ENCODE measurements around the gene LHFPL4. TPM values are rescaled to one million over a fixed set of nuclear protein-coding genes. Genes with fewer than 3 reads are reported as not detected.

LHFPL4 gene
- total and polyA plus RNA-seq, 2 of the 4 experiments (the other 2 are of a cell fraction), result not detected

GRCh38 chr3:9534429-9534828 lies 19.2 kb downstream of the LHFPL4 start:
- H4K5ac ChIP-seq (ENCODE audit: low read depth, low read length), result no peak overlapping the region
- ChIA-PET CTCF (interaction anchor here (0.7 kb wide), 1 partner anchor 10 kb away, joined by 3 read pairs; no protein-coding TSS in a partner anchor), POLR2A (ENCODE audit: unreplicated experiment) (interaction anchor here (0.6 kb wide), 1 partner anchor 201 kb away, joined by 4 read pairs; no protein-coding TSS in a partner anchor)
- H3K79me1 ChIP-seq (ENCODE audit: low read depth in 1 of 2, low read length in 2 of 2), result no peaks in the 10 kb centered on the region
- H2BK120ac ChIP-seq (ENCODE audit: low read depth, low read length), result no peak overlapping the region
- in situ Hi-C loops (cut with MboI; ENCODE audit: low sequenced_read_pairs) (no loop called here), dilution Hi-C loops (cut with HindIII; ENCODE audit: low sequenced_read_pairs, unreplicated experiment) (no loop called here), intact Hi-C loops (cut with micrococcal nuclease) (no loop called here)
- H4K91ac ChIP-seq (ENCODE audit: insufficient read depth, low read depth, low read length), result no peak overlapping the region
- H2AFZ ChIP-seq (replicated peaks; ENCODE audit: low read length, poor library complexity), result no peak overlapping the region
- no peak overlapping the region for H3K56ac ChIP-seq (ENCODE audit: extremely low read depth, insufficient read depth, low read length)
- no peak overlapping the region for H3K23ac ChIP-seq (ENCODE audit: low read depth, low read length)
- H3K27ac ChIP-seq (ENCODE audit: insufficient read depth, low read length), result no peak overlapping the region
- no peak overlapping the region for H2AK5ac ChIP-seq (ENCODE audit: low read depth, low read length)
- H3K4me1 ChIP-seq (ENCODE audit: control insufficient read depth, insufficient read depth, low read length), result no peaks in the 10 kb centered on the region
- peaks cover 8% of the 10 kb centered on the region for H3K27me3 ChIP-seq (ENCODE audit: control insufficient read depth, insufficient read depth, low read length)
- H3K4me3 ChIP-seq (ENCODE audit: insufficient read depth, low read depth, low read length), result no peak overlapping the region
- no peak overlapping the region for H3K4me2 ChIP-seq (ENCODE audit: low read depth, low read length)
- no peak overlapping the region for H4K8ac ChIP-seq (ENCODE audit: low read depth in 2 of 2, low read length in 2 of 2)
- H3K4ac ChIP-seq (ENCODE audit: low read depth, low read length), result no peak overlapping the region
- no peak for TF ChIP-seq CHD1 (IDR thresholded peaks at IDR 0.05; ENCODE audit: low read depth, low read length)
- H3K9me1 ChIP-seq (ENCODE audit: insufficient read depth, low read length), result no peaks in the 10 kb centered on the region
- no peak overlapping the region for H2AK9ac ChIP-seq (replicated peaks; ENCODE audit: low read depth, low read length, poor library complexity)
- no peaks in the 10 kb centered on the region for H3K36me3 ChIP-seq (ENCODE audit: control insufficient read depth, insufficient read depth, low read length)
- no peaks in the 10 kb centered on the region for H3K9me3 ChIP-seq (ENCODE audit: control insufficient read depth, insufficient read depth, low read length)
- H2BK15ac ChIP-seq (ENCODE audit: low read depth, low read length), result no peak overlapping the region
- no peaks in the 10 kb centered on the region for H4K20me1 ChIP-seq (ENCODE audit: insufficient read depth, low read length)
- no peak overlapping the region for H3K14ac ChIP-seq (replicated peaks; ENCODE audit: low read depth, low read length)
- no TSS peak for BruUV-seq (replicated peaks)
- H2BK20ac ChIP-seq (ENCODE audit: low read depth, low read length), result no peak overlapping the region
- no CpG with 5 or more reads among the region's 3 CpGs for WGBS, 2 experiments (ENCODE audit: extremely low coverage in 2 of 2, insufficient read length in 1 of 2)
- DNase-seq, result no peak
- no peak overlapping the region for H3K18ac ChIP-seq (ENCODE audit: low read depth, low read length)
- no peak for ATAC-seq (ENCODE audit: low read depth)
- H2BK5ac ChIP-seq (ENCODE audit: low read depth, low read length, poor library complexity, severe bottlenecking), result no peak overlapping the region
- no peak overlapping the region for H3K9ac ChIP-seq (ENCODE audit: low read depth, low read length)
